IPS DF 19.7 (cell line): ENCODE measurements around the gene MYH14.
"Not testable (repeated sequence)": the region's sequence is repeated elsewhere in the genome, so short reads cannot be mapped to it uniquely, and the experiment has no call there.

ENCODE experiments used
- DNase-seq: peaks from one replicate; pipeline ENCODE4 v3.0.0-alpha.2; 2013; ENCODE audit warnings: low read depth, low spot score

The MYH14 gene

DNA sequence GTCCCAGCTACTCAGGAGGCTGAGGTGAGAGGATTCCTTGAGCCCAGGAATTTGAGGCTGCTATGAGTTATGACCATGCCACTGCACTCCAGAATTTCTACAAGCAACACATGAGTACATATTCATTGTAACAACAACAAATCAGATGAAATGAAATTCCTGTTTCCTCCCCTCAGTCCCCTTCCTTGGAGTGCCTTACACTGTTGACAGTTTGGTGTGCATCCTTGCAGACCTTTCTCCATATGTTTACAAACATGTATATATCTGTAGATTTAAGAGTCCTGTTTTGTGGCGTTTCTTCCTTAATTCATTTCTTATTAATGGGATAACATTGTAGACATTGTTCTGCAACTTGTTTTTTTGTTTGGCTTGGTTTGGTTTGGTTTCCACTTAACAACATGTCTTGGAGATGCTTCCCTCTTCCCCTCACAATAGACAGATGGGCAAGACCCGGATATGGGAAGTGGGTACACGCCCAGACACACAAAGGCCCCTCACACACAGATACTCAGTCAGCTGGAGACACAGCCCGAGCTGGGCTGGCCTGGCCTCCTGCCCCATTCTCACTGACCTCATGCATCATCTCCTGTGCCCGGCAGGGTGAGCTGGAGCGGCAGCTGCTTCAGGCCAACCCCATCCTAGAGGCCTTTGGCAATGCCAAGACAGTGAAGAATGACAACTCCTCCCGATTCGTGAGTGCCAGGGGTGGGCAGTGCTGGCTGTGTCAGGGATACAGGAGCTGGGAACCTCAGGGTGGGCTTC, 21.7 kb downstream of the MYH14 start:
- DNase-seq: no peak

- DNase-seq: no peak
These were observed 23.1 kb downstream of the MYH14 start for GRCh38 chr19:50226536-50226935.

- DNase-seq: not testable (repeated sequence)
These were observed 24.7 kb downstream of the MYH14 start for GRCh38 chr19:50228153-50228552.

- DNase-seq: no peak
These were observed 27.2 kb downstream of the MYH14 start for GRCh38 chr19:50230379-50231351.

- DNase-seq: not testable (repeated sequence)
These were observed 28.0 kb downstream of the MYH14 start for GRCh38 chr19:50231417-50231816.

DNA sequence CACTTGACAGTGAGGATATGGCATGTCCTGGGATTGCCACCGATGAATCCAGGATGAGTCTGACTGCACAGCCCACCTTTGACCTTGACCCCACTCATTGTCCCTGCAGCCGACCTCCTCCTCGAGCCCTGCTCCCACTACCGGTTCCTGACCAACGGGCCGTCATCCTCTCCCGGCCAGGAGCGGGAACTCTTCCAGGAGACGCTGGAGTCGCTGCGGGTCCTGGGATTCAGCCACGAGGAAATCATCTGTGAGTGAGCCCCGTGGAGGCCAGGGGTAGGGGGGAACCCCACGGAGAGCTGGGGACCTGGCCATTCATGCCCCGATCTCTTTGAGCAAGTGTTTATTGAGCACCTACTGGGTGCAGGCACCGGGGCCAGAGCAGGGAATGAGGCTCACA, 28.4 kb downstream of the MYH14 start:
- no peak for DNase-seq

DNA sequence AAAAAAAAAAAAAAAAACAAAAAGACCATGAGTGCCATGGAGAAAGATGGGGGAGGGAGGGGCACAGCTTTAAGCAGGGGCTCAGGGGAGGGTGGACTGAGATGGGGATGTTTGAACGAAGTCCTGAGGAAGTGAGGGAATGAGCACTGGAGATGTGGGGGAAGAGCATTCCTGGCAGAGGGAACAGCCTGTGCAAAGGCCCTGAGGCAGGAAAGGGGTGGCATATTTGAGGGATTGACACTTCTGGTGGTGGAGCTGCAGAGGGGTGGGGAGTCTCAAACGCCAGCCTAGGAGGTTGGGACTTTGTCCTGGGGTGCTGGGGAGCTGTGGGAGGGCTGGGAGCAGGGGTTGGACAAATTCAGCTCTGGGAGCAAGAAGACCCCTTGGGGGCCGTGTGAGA, 29.2 kb downstream of the MYH14 start:
- no peak for DNase-seq

DNA sequence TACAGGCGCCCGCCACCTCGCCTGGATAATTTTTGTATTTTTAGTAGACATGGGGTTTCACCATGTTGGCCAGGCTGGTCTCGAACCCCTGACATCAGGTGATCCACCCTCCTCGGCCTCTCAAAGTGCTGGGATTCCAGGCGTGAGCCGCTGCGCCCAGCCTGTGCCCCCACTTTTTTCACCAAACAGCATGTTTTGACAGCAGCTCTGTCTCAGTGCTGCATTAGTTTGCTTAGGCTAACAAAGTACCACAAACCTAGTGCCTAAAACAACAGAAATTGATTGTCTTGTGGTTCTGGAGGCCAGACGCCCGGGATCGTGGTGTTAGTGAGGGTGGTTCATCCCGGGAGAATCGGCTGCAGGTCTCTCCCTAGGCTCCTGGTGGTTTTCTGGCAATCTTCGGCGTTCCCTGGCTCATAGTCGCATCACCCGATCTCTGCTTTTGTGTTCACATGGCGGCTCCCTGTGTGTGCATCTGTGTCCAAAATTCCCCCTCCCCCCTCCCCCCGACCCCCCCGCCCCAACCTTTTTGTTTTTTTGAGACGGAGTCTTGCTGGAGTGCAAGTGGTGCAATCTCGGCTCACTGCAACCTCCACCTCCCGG, 30.0 kb downstream of the MYH14 start:
- no peak for DNase-seq

DNA sequence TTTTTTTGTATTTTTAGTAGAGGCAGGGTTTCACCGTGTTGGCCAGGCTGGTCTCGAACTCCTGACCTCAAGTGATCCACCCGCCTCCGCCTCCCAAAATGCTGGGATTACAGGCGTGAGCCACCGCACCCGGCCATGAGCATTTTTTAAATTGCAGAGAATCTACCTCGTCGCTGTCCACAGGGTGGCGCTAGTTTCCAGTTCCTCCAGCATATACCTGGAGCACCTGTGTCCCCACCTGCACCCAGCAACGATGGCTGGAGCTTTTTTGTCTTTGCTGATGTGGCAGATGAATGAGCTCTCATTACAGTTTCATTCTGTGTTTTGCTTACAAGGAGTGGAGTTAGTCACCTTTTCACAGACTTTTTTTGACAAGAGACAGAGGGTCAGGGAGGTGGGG, 34.1 kb downstream of the MYH14 start:
- not testable (repeated sequence) for DNase-seq

DNA sequence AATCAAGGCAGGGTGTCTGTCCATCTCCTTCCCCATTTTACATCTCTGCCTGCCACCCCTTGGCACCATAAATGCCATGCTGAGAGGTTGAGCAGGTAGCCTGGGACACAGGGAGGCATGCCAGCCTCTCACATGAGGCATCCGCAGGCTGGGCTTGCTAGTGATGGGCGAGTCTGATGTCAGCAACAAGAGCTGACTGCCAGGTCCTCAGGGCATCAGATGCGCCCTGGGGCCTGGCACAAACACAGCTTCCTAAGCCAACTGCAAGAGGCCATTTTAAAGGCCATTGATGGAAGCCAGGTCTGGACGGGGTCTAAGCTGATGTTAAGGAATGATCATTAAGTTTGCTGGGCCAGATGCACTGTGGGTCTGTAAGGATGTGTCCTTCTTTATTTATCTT, 34.6 kb downstream of the MYH14 start:
- no peak for DNase-seq

DNA sequence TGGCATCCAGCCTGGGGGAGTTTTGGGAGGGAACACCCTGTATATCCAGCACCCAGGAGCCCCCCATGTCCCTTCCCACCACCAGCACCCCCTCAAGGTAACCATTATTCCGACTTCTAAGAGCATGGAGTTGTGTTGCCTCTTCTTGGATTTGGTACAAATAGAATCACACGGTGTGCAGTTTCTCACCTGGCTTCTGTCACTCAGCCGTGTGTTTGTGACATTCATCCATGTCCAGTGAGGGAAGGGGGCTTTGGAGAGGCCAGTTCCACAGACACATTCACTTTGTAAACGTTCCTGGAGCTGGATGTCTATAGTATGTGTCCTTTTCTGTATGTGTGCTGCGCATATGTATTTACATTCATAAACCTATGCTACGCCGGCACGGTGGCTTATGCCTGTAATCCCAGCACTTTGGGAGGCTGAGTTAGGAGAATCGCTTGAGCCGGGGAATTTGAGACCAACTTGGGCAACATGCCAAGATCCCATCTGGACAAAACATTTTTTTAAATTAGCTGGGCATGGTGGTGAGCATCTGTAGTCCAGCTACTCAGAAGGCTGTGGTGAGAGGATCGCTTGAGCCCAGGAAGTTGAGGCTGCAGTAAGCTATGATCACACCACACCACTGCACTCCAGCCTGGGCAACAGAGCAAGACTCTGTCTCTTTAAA, 36.6 kb downstream of the MYH14 start:
- DNase-seq: no peak

GRCh38 chr19:50242581-50242980, 39.2 kb downstream of the MYH14 start:
- no peak for DNase-seq

DNA sequence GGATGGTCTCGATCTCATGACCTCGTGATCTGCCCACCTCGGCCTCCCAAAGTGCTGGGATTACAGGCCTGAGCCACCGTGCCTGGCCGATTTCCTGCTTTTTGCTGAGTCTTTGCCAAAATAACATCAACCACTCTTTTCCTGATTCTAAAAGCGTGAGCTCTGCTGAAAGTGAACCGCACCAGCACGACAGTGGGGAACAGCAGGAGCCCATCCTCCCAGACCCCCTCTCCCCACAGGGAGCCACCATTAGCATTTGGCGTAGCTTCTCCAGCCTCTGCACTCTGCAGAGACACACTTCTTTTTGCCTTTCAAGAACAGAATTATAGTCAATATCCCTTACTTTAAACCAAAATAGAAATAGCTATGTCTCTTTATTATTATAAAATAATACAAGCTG, 41.3 kb downstream of the MYH14 start:
- DNase-seq: no peak

DNA sequence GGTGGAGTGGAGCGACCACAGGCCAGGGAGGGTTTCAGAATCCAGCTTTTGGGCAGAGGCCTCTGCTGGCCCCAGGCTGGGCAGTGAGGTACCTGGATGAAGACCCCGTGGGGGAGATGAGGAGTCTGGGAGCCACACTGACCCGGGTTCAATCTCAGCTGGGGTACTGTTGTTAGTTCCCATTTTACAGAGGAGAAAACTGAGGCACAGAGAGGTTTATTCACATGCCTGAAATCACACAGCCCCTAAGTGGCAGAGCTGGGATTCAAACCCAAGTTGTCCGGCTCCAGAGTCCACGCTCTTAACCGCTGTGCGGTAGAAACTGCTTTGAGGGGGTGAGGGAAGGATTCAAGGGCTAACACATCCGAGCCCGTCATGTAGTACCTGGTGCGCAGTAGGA, 45.0 kb downstream of the MYH14 start:
- DNase-seq: no peak

- no peak for DNase-seq
These were observed 45.4 kb downstream of the MYH14 start for GRCh38 chr19:50248826-50249225.

DNA sequence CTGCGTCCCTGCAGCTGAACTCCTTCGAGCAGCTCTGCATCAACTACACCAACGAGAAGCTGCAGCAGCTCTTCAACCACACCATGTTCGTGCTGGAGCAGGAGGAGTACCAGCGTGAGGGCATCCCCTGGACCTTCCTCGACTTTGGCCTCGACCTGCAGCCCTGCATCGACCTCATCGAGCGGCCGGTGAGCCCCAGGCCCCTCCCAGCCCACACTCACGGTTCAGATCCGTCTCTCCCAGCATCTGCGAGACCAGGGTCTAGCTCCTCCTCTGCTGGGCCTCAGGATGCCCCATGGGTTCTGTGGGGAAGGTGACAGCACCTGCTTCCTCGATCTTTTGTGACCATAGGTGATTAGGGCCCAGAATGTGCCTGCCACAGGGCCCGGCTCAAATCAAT, 46.2 kb downstream of the MYH14 start:
- no peak for DNase-seq

GRCh38 chr19:50250450-50251136, 47.2 kb downstream of the MYH14 start:
- no peak for DNase-seq

GRCh38 chr19:50252111-50252886, 48.9 kb downstream of the MYH14 start:
- DNase-seq: peak; percentile 9

GRCh38 chr19:50252887-50253268, 49.5 kb downstream of the MYH14 start:
- no peak for DNase-seq

GRCh38 chr19:50255115-50255514, 51.7 kb downstream of the MYH14 start:
- DNase-seq: no peak
